ENCODE measurements around the gene C1R. TPM values are rescaled to one million over a fixed set of nuclear protein-coding genes. Genes with fewer than 3 reads are reported as not detected.

C1R gene

Small RNA genes within 50 kb of the gene (small RNA-seq; reads per million reads assigned to genes)
- gene AC006512.1 (not detected), gene RNU6-485P (not detected)

Data from skeletal muscle satellite cell (primary cell).